HEK293 (cell line): ENCODE data around the gene MCM3AP.

ENCODE experiments used
- CTCF ChIA-PET: fragments of 350-600 bp; formaldehyde crosslinking; extraction: SDS; loops from one replicate; lab custom pipeline; 2021; ENCODE audit warnings: antibody characterized with exemption; lab: Yijun Ruan, JAX
- POLR2A ChIA-PET: fragments of 300-600 bp; formaldehyde crosslinking; extraction: SDS; loops from one replicate; lab custom pipeline; 2020; ENCODE audit warnings: antibody characterized with exemption, inconsistent platforms; lab: Yijun Ruan, JAX
- H3K27ac ChIP-seq: fragments of 200-500 bp; sonication (Bioruptor generic); 2 replicates; pipeline ENCODE4 v1.5.1; 2014; ENCODE audit warnings: low read depth, low read length, control low read depth, inconsistent platforms; ENCODE audit errors: extremely low read depth
- H3K36me3 ChIP-seq, 2 experiments: fragments of 200-500 bp in 1 of 2; sonication (Bioruptor generic) in 1 of 2; 1 replicate in 1 of 2; 2 replicates in 1 of 2; pipeline ENCODE4 v1.5.1; 2014 to 2017; ENCODE audit warnings: inconsistent platforms in 2 of 2, low read length in 2 of 2; ENCODE audit not compliant: control insufficient read depth in 2 of 2, insufficient read depth in 1 of 2
- H3K4me1 ChIP-seq: fragments of 200-500 bp; sonication (Bioruptor generic); 2 replicates; pipeline ENCODE4 v1.5.1; 2014; ENCODE audit warnings: mild to moderate bottlenecking, low read length, inconsistent platforms; ENCODE audit not compliant: control insufficient read depth, insufficient read depth
- H3K4me3 ChIP-seq: 2 replicates; pipeline ENCODE4 v1.5.1; 2011; ENCODE audit warnings: low read depth, mild to moderate bottlenecking, control low read depth, low read length, moderate library complexity
- H3K9me3 ChIP-seq: fragments of 200-500 bp; sonication (Bioruptor generic); 2 replicates; pipeline ENCODE4 v1.5.1; 2014; ENCODE audit warnings: low read depth, low read length, inconsistent platforms; ENCODE audit not compliant: control insufficient read depth, insufficient read depth
- PBX3 ChIP-seq: sonication (generic); formaldehyde crosslinking; IDR thresholded peaks from 2 replicates; pipeline ENCODE4 v1.8.1; 2022; ENCODE audit warnings: mild to moderate bottlenecking, moderate library complexity, missing genetic modification reagents
- PRDM2 ChIP-seq: fragments of 450-650 bp; formaldehyde crosslinking; IDR thresholded peaks from 2 replicates; pipeline ENCODE4 v1.5.1; 2016; ENCODE audit warnings: missing biosample characterization, missing genetic modification characterization, borderline replicate concordance
- YY1 ChIP-seq: fragments of 450-650 bp; formaldehyde crosslinking; IDR thresholded peaks from 2 replicates; pipeline ENCODE4 v1.5.1; 2018; ENCODE audit warnings: missing biosample characterization, missing genetic modification characterization
- ZBTB49 ChIP-seq: fragments of 450-650 bp; formaldehyde crosslinking; IDR thresholded peaks from 2 replicates; pipeline ENCODE4 v1.5.1; 2016; ENCODE audit warnings: missing biosample characterization, missing genetic modification characterization, low read depth
- ZNF121 ChIP-seq: fragments of 450-650 bp; formaldehyde crosslinking; IDR thresholded peaks from 2 replicates; pipeline ENCODE4 v1.5.1; 2016; ENCODE audit warnings: missing biosample characterization, missing genetic modification characterization
- ZNF280D ChIP-seq: fragments of 450-650 bp; formaldehyde crosslinking; IDR thresholded peaks from 2 replicates; pipeline ENCODE4 v1.5.1; 2016; ENCODE audit warnings: missing biosample characterization, missing genetic modification characterization
- ZNF335 ChIP-seq: fragments of 450-650 bp; formaldehyde crosslinking; conservative IDR thresholded peaks from 2 replicates; pipeline ENCODE4 v1.5.1; 2016; ENCODE audit warnings: missing biosample characterization, missing genetic modification characterization
- ZNF350 ChIP-seq: fragments of 450-650 bp; formaldehyde crosslinking; IDR thresholded peaks from 2 replicates; pipeline ENCODE4 v1.5.0; 2017; ENCODE audit warnings: missing biosample characterization, mild to moderate bottlenecking, missing genetic modification characterization
- ZNF423 ChIP-seq: fragments of 450-650 bp; formaldehyde crosslinking; IDR thresholded peaks from 2 replicates; pipeline ENCODE4 v1.5.1; 2016; ENCODE audit warnings: missing biosample characterization, missing genetic modification characterization
- ZNF518A ChIP-seq: fragments of 450-650 bp; formaldehyde crosslinking; conservative IDR thresholded peaks from 2 replicates; pipeline ENCODE4 v1.5.1; 2016; ENCODE audit warnings: low read depth, missing biosample characterization, missing genetic modification characterization
- ZNF521 ChIP-seq: fragments of 450-650 bp; formaldehyde crosslinking; IDR thresholded peaks from 2 replicates; pipeline ENCODE4 v1.5.1; 2017; ENCODE audit warnings: missing biosample characterization, mild to moderate bottlenecking, missing genetic modification characterization
- ZNF645 ChIP-seq: fragments of 450-650 bp; formaldehyde crosslinking; IDR thresholded peaks from 2 replicates; pipeline ENCODE4; 2016; ENCODE audit warnings: missing biosample characterization, missing genetic modification characterization
- ZNF843 ChIP-seq: fragments of 450-650 bp; formaldehyde crosslinking; IDR thresholded peaks from 2 replicates; pipeline ENCODE4 v1.5.1; 2016; ENCODE audit warnings: missing biosample characterization, missing genetic modification characterization

Gene MCM3AP

GRCh38 chr21:46207006-46207919 is 78.1 kb downstream of the MCM3AP start (continued):
- TF ChIP-seq ZNF280D (tag by site-specific recombination) (no peak), ZNF350 (tag by site-specific recombination) (no peak), ZNF423 (tag by site-specific recombination) (no peak)

- Histone ChIP-seq H3K4me1 (no peaks in the 10 kb centered on the region), H3K36me3 (peaks cover 23 to 56% of the 10 kb centered on the region in 2 experiments), H3K4me3 (no peak overlapping the region), H3K27ac (no peak overlapping the region), H3K9me3 (no peaks in the 10 kb centered on the region)
- POLR2A ChIA-PET: no interaction called here
- CTCF ChIA-PET: interaction anchor here (0.7 kb wide), 1 partner anchor 22 kb away, joined by 3 read pairs; the partner anchor contains the start of gene LSS
- TF ChIP-seq ZNF521 (tag by site-specific recombination): no peak
- no peak for TF ChIP-seq ZBTB49 (tag by site-specific recombination)
- no peak for TF ChIP-seq ZNF335 (tag by site-specific recombination)
- no peak for TF ChIP-seq PRDM2 (tag by site-specific recombination)
- no peak for TF ChIP-seq YY1 (tag by site-specific recombination)
- TF ChIP-seq ZNF843 (tag by site-specific recombination): no peak
- TF ChIP-seq ZNF645: no peak
- no peak for TF ChIP-seq ZNF518A
- no peak for TF ChIP-seq PBX3
- no peak for TF ChIP-seq ZNF121 (tag by site-specific recombination)
Observed at GRCh38 chr21:46206163-46207005, 79.0 kb downstream of the MCM3AP start.
